HEK293T (cell line): ENCODE results near the gene ADAMTS3.

Experiments
- ARNT ChIP-seq: fragments of 450-650 bp; IDR thresholded peaks from 2 replicates; pipeline ENCODE4 v1.6.1; 2017; ENCODE audit warnings: mild to moderate bottlenecking
- BHLHE40 ChIP-seq: fragments of 450-650 bp; IDR thresholded peaks from 2 replicates; pipeline ENCODE4 v1.6.1; 2016; ENCODE audit warnings: mild to moderate bottlenecking, moderate library complexity, borderline replicate concordance
- ELF4 ChIP-seq: fragments of 450-650 bp; IDR thresholded peaks from 2 replicates; pipeline ENCODE4 v1.6.1; 2017; ENCODE audit warnings: antibody characterized with exemption
- FOXA1 ChIP-seq: fragments of 450-650 bp; IDR thresholded peaks from 2 replicates; pipeline ENCODE4 v1.6.1; 2016; ENCODE audit warnings: mild to moderate bottlenecking
- FOXK2 ChIP-seq: fragments of 450-650 bp; IDR thresholded peaks from 2 replicates; pipeline ENCODE4 v1.6.1; 2016; ENCODE audit warnings: mild to moderate bottlenecking
- FOXM1 ChIP-seq: fragments of 450-650 bp; IDR thresholded peaks from 2 replicates; pipeline ENCODE4 v1.6.1; 2017; ENCODE audit warnings: mild to moderate bottlenecking, borderline replicate concordance
- HDGF ChIP-seq: fragments of 450-650 bp; IDR thresholded peaks from 2 replicates; pipeline ENCODE4 v1.6.1; 2017; ENCODE audit warnings: antibody characterized with exemption, borderline replicate concordance
- L3MBTL2 ChIP-seq: fragments of 450-650 bp; conservative IDR thresholded peaks from 2 replicates; pipeline ENCODE4 v1.6.1; 2016; ENCODE audit warnings: mild to moderate bottlenecking
- PKNOX1 ChIP-seq: fragments of 450-650 bp; IDR thresholded peaks from 2 replicates; pipeline ENCODE4 v1.6.1; 2016
- SP1 ChIP-seq: fragments of 450-650 bp; IDR thresholded peaks from 2 replicates; pipeline ENCODE4 v1.6.1; 2017
- SUZ12 ChIP-seq: fragments of 450-650 bp; IDR thresholded peaks from 2 replicates; pipeline ENCODE4 v1.6.1; 2016; ENCODE audit warnings: mild to moderate bottlenecking
- TARDBP ChIP-seq: fragments of 450-650 bp; IDR thresholded peaks from 2 replicates; pipeline ENCODE4 v1.6.1; 2016

- TF ChIP-seq HDGF: no peak
- no peak for TF ChIP-seq SP1
- no peak for TF ChIP-seq FOXM1
- TF ChIP-seq FOXA1: no peak
- no peak for TF ChIP-seq BHLHE40
- no peak for TF ChIP-seq SUZ12
- no peak for TF ChIP-seq PKNOX1
- TF ChIP-seq FOXK2: no peak
- TF ChIP-seq ELF4: no peak
- TF ChIP-seq TARDBP: no peak
- no peak for TF ChIP-seq ARNT
- no peak for TF ChIP-seq L3MBTL2
Measured at GRCh38 chr4:72280252-72280651, 288.8 kb downstream of the ADAMTS3 start.
